NCI-H128 (cell line): ENCODE results near the gene MPC2.
"Not testable (repeated sequence)": the region's sequence is repeated elsewhere in the genome, so short reads cannot be mapped to it uniquely, and the experiment has no call there.

ENCODE experiments used
- DNase-seq: peaks from one replicate; lab custom pipeline; 2025; ENCODE audit not compliant: unreplicated experiment; lab: John Stamatoyannopoulos, UW

Gene MPC2

DNA sequence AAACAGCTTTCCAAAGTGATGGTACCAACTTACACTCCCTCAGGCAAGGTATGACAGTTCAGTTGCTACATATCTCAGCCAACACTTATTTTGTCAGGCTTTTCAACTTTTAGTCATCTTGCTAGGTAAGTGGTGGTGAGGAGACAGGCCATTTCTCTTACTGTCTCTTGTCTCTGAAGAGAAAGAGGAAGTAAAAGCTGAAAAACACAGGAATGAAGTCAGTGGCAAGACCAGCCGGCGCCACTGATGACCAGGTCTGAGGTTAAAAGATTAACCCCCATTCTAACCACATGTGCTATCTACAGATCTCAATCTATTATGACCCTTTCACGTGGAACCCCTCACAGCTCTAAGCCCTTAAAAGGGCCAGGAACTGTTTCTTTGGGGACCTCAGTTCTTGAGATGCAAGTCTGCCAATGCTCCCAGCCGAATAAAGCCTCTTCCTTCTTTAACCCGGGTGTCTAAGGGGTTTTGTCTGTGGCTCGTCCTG is 27.1 kb downstream of the MPC2 start:
- DNase-seq = no peak

- DNase-seq = no peak
Measured at GRCh38 chr1:167905671-167906070, 31.2 kb downstream of the MPC2 start.

- no peak for DNase-seq
Measured at GRCh38 chr1:167905182-167905581, 31.7 kb downstream of the MPC2 start.

DNA sequence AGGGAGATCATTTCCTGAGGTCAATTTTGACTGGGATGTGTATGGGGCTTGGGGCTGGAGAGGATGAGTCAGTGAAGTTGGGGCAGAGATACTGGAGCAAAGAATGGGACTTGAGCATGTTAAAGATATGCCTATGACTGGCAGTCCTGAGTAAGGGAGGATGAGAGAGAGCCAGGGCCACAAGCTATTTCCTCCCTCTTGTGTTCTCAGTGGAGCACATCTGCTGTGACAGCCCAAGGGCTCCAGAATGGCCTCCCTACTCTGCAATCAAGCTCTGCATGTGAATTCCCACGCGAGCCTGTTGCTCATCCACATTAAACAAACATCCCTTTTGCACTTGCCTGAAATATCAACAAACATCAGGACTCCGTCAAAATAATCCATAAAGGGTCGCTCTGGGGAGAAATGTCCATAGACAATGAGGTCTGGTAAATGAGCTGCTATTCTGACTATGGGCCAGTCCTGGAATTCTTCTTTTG is 32.2 kb downstream of the MPC2 start:
- DNase-seq = no peak

DNA sequence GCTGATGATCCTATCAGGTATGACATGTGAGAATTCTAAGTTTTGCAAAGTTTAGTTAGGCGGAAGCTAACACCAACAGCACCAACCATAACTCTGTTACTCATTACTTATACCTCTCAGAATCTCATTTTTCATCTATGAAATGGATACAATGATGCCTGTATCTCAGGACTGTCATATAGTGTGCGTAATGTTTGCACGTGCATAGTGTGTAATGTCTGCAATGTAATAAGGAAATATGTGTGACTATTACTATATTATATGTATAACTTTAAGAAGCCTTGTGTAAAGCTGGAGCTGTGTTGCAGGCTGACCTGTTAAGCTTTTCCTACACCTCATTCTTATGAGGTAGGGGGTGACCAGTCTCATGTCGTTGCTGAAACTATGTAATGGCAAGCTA is 36.0 kb downstream of the MPC2 start:
- DNase-seq = no peak

DNA sequence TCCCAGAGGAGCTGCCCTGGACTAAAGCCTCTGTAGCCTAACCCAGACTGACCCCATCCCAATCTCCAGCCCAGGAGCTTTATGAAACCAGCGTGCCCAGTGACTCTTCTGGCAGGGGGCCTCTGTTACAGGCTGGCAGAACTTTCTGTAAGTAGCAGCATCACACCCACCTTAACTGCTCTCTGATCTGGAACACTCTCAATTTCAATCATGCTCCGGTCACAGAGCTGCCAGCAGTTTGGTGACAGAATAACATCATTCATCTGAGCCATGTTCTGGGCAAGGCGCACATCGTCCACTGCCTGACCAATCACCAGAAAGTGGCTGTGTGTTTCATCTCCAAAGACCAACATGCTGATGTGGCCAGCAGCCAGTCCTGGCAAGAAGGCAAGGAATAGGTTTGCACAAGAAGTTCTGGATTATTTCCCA is 37.6 kb downstream of the MPC2 start:
- no peak for DNase-seq

- DNase-seq = no peak
Measured at GRCh38 chr1:167898578-167899222, 38.2 kb downstream of the MPC2 start.

GRCh38 chr1:167893798-167894197 is 43.1 kb downstream of the MPC2 start:
- no peak for DNase-seq

DNA sequence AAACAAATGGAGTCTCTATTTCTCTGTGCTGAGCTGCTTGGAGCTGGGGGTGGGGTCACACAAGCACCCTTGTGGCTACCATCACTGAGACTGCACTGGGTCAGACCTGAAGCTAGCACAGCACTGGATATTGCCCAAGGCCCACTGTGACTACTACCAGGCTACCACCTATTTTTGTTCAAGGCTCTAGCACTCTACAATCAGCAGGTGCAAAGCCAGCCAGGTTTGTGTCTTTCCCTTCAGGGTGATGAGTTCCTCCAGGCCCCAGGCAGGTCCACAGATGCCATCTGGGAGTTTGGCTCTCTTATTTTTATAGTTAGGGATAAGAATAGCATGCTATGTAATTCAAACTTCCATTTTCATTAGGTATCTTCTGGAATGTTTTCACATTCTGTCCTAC is 46.5 kb downstream of the MPC2 start:
- no peak for DNase-seq

DNA sequence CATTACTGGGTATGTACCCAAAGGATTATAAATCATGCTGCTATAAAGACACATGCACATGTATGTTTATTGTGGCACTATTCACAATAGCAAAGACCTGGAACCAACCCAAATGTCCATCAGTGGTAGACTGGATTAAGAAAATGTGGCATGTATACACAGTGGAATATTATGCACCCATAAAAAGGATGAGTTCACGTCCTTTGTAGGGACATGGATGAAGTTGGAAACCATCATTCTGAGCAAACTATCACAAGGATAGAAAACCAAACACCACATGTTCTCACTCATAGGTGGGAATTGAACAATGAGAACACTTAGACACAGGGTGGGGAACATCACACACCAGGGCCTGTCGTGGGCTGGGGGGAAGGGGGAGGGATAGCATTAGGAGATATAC is 49.7 kb downstream of the MPC2 start:
- not testable (repeated sequence) for DNase-seq

- DNase-seq = no peak
Measured at GRCh38 chr1:167882376-167882775, 54.5 kb downstream of the MPC2 start.

DNA sequence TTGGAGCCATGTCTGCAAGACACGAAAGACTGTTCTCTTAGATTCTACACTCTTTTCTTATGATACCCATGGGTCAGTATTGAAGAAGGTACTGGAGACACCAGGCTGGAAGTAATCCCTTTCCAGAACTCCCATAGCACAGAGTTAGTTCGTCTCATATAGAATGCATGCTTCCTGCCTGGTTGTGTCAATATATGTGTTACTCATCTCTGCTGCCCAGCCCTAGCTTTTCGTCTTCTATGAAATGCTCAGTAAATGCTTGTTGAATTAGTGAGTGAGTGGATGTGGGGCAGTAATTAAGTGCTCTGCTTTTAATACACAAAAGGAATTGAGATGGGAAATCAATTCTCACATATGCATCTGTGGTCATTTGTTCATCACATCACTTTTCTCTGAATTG is 55.1 kb downstream of the MPC2 start:
- DNase-seq = no peak

GRCh38 chr1:167881069-167881468 is 55.8 kb downstream of the MPC2 start:
- no peak for DNase-seq

- no peak for DNase-seq
Measured at GRCh38 chr1:167880580-167881021, 56.3 kb downstream of the MPC2 start.

DNA sequence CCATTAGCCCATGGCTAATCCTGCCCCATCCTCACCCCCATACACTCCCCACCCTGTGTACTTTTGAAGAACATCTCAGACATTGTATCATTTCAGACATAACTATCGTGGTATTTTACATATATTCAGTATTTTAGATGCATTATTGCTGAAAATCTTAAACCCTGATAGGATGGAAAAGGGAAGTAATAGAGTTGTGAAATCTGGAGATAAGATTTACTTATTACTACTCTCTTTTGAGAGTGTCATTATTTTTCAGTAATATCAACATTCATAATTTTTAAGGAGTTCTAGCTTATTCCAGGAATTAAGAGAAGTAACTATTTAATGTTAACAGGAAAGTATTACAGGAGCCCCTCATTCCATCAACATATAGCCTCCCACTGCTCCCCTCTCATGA is 57.4 kb downstream of the MPC2 start:
- DNase-seq = no peak

- DNase-seq = no peak
Measured at GRCh38 chr1:167878372-167879160, 58.3 kb downstream of the MPC2 start.

DNA sequence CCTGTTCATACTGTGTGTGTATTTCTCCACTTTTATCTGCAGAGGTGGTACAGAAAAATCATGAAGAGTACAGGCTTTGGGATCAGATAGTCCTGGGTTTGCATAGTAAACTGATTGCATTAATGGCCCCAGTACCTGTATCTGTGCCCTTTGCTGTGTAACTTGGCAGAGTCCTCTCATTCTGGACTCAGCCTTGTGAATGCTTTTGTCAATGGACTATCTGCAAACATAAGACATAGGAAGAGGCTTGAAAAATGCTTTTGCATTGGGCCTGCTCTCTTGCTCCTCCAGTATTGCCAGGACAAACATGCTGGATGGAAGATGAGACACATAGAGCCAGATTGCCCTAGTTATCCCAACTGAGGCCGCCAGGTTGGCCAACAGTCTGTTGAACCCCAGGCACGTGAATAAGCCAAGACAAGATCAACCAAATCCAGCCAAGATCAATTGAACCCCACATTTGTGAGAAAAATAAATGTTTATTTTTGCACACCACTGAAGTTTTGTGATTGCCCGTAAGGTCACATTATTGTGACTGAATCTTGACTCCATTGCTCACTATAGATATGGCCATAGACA is 60.2 kb downstream of the MPC2 start:
- DNase-seq = no peak

GRCh38 chr1:167871331-167871730 is 65.5 kb downstream of the MPC2 start:
- no peak for DNase-seq

DNA sequence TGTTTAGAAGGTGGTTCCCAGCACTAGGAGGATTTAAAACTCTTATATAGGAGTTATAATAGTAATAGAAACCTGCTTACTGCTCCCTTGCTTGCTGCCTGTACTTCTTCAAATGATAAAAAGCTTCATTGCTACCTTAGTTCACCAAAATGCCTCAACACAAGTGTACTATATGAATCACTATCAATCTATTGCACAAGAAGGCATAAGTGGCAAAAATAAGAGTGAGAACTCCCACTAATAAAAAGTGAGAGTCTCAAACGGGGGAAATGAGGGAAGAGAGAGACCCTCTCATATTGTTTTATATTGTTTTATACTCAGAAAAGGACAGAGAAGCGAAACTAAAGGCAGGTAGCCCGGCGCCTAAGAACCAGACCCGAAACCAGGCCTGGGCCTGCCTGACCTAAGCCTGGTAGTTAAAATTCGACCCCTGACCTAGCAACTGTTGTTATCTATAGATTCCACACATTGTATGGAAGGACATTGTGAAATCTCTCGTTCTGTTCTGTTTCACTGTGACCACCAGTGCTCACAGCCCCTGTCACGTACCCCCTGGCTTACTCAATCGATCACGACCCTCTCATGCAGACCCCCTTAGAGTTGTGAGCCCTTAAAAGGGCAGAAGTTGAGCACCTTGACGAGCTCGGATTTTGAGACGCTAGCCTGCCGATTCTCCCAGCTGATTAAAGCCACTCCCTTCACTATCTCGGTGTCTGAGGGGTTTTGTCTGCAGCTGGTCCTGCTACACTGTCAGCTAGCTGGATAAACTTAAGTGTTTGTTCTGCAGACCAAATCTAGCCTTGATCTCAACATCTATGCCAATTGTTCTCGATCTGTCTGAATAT is 67.5 kb downstream of the MPC2 start:
- not testable (repeated sequence) for DNase-seq

- DNase-seq = not testable (repeated sequence)
Measured at GRCh38 chr1:167866739-167867414, 70.0 kb downstream of the MPC2 start.
